ENCODE measurements around the gene TBC1D9.

DNA sequence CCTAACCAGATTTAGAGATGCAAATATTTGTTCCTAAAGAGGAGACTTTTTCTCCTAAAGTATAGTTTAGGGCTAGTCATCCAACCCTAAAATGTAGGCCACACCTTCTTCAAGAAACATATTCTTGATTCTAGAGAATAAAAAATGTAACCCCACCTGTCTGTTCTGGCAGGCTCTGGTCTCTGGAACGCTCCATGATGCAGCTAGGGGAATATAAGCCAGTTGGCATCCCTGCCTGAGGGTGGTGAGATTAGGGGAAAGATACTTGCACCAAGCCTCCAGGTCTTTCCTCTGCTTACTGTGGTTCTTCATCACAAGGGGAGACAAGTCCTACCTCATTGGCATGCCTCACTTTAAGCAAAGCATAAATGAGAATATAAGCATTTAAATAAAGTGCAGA lies 21.2 kb upstream of the TBC1D9 start:
- TF ChIP-seq, protein P1, sequence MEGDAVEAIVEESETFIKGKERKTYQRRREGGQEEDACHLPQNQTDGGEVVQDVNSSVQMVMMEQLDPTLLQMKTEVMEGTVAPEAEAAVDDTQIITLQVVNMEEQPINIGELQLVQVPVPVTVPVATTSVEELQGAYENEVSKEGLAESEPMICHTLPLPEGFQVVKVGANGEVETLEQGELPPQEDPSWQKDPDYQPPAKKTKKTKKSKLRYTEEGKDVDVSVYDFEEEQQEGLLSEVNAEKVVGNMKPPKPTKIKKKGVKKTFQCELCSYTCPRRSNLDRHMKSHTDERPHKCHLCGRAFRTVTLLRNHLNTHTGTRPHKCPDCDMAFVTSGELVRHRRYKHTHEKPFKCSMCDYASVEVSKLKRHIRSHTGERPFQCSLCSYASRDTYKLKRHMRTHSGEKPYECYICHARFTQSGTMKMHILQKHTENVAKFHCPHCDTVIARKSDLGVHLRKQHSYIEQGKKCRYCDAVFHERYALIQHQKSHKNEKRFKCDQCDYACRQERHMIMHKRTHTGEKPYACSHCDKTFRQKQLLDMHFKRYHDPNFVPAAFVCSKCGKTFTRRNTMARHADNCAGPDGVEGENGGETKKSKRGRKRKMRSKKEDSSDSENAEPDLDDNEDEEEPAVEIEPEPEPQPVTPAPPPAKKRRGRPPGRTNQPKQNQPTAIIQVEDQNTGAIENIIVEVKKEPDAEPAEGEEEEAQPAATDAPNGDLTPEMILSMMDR (IDR thresholded peaks at IDR 0.05): no peak
- TF ChIP-seq POLR2A (IDR thresholded peaks at IDR 0.05): no peak
